ENCODE measurements around the gene LRBA.

The LRBA gene

GRCh38 chr4:150451883-150452282 is 563.2 kb downstream of the LRBA start:
- TF ChIP-seq CTCF (IDR thresholded peaks at IDR 0.05; ENCODE audit: control insufficient read depth, insufficient read depth, low read depth, low read length, missing control alignments), result no peak
- H3K4me3 ChIP-seq (ENCODE audit: control insufficient read depth, low read depth, low read length), result no peak overlapping the region

GRCh38 chr4:150447356-150447755 is 567.7 kb downstream of the LRBA start:
- TF ChIP-seq CTCF (IDR thresholded peaks at IDR 0.05; ENCODE audit: control insufficient read depth, insufficient read depth, low read depth, low read length, missing control alignments), result no peak
- H3K4me3 ChIP-seq (ENCODE audit: control insufficient read depth, low read depth, low read length), result no peak overlapping the region
- no peak for DNase-seq (ENCODE audit: low read depth)

More at GRCh38 chr4:150451883-150452282, 563.2 kb downstream of the LRBA start:
- no peak for DNase-seq (ENCODE audit: low read depth)

GRCh38 chr4:150439451-150439933 is 575.6 kb downstream of the LRBA start:
- DNase-seq (ENCODE audit: low read depth), result no peak
- H3K4me3 ChIP-seq (ENCODE audit: control insufficient read depth, low read depth, low read length), result no peak overlapping the region
- no peak for TF ChIP-seq CTCF (IDR thresholded peaks at IDR 0.05; ENCODE audit: control insufficient read depth, insufficient read depth, low read depth, low read length, missing control alignments)

- no peak overlapping the region for H3K4me3 ChIP-seq (ENCODE audit: control insufficient read depth, low read depth, low read length)
- TF ChIP-seq CTCF (IDR thresholded peaks at IDR 0.05; ENCODE audit: control insufficient read depth, insufficient read depth, low read depth, low read length, missing control alignments), result no peak
Measured at GRCh38 chr4:150436598-150437370, 578.3 kb downstream of the LRBA start.

GRCh38 chr4:150431221-150431620 is 583.9 kb downstream of the LRBA start:
- no peak overlapping the region for H3K4me3 ChIP-seq (ENCODE audit: control insufficient read depth, low read depth, low read length)
- no peak for TF ChIP-seq CTCF (IDR thresholded peaks at IDR 0.05; ENCODE audit: control insufficient read depth, insufficient read depth, low read depth, low read length, missing control alignments)
- no peak for DNase-seq (ENCODE audit: low read depth)

More at GRCh38 chr4:150436598-150437370, 578.3 kb downstream of the LRBA start:
- DNase-seq (ENCODE audit: low read depth), result no peak

GRCh38 chr4:150425161-150425560 is 589.9 kb downstream of the LRBA start:
- H3K4me3 ChIP-seq (ENCODE audit: control insufficient read depth, low read depth, low read length), result no peak overlapping the region
- TF ChIP-seq CTCF (IDR thresholded peaks at IDR 0.05; ENCODE audit: control insufficient read depth, insufficient read depth, low read depth, low read length, missing control alignments), result no peak
- DNase-seq (ENCODE audit: low read depth), result no peak
